ENCODE data around the gene PCSK1. TPM values are rescaled to one million over a fixed set of nuclear protein-coding genes. Genes with fewer than 3 reads are reported as not detected.

Gene PCSK1
- total RNA-seq, 1 donor from 2014 or later: not detected

GRCh38 chr5:96388176-96388575 is 44.9 kb downstream of the PCSK1 start:
- no peak for DNase-seq (ENCODE audit: extremely low spot score, unreplicated experiment)
- no peak overlapping the region for H3K27ac Mint-ChIP-seq (ENCODE audit: unreplicated experiment)
- peaks cover 24% of the 10 kb centered on the region for H3K4me1 Mint-ChIP-seq (ENCODE audit: unreplicated experiment)
- H3K9me3 Mint-ChIP-seq (ENCODE audit: unreplicated experiment): no peaks in the 10 kb centered on the region
- no peak overlapping the region for H3K4me3 Mint-ChIP-seq (ENCODE audit: unreplicated experiment)
- no peak for TF ChIP-seq CTCF (IDR thresholded peaks at IDR 0.05)
- peaks cover 33% of the 10 kb centered on the region for H3K27me3 Mint-ChIP-seq (ENCODE audit: unreplicated experiment)
- H3K36me3 Mint-ChIP-seq (ENCODE audit: unreplicated experiment): no peaks in the 10 kb centered on the region

GRCh38 chr5:96387616-96388015 is 45.4 kb downstream of the PCSK1 start:
- Mint-ChIP-seq H3K4me1 (ENCODE audit: unreplicated experiment) (peaks cover 24% of the 10 kb centered on the region), H3K36me3 (ENCODE audit: unreplicated experiment) (no peaks in the 10 kb centered on the region), H3K27ac (ENCODE audit: unreplicated experiment) (no peak overlapping the region), H3K9me3 (ENCODE audit: unreplicated experiment) (no peaks in the 10 kb centered on the region), H3K27me3 (ENCODE audit: unreplicated experiment) (peaks cover 29% of the 10 kb centered on the region), H3K4me3 (ENCODE audit: unreplicated experiment) (no peak overlapping the region)
- DNase-seq (ENCODE audit: extremely low spot score, unreplicated experiment): no peak
- no peak for TF ChIP-seq CTCF (IDR thresholded peaks at IDR 0.05)

- Mint-ChIP-seq H3K36me3 (ENCODE audit: unreplicated experiment) (no peaks in the 10 kb centered on the region), H3K4me3 (ENCODE audit: unreplicated experiment) (no peak overlapping the region), H3K9me3 (ENCODE audit: unreplicated experiment) (no peaks in the 10 kb centered on the region), H3K4me1 (ENCODE audit: unreplicated experiment) (peaks cover 20% of the 10 kb centered on the region), H3K27me3 (ENCODE audit: unreplicated experiment) (peaks cover 21% of the 10 kb centered on the region), H3K27ac (ENCODE audit: unreplicated experiment) (no peak overlapping the region)
- no peak for DNase-seq (ENCODE audit: extremely low spot score, unreplicated experiment)
- no peak for TF ChIP-seq CTCF (IDR thresholded peaks at IDR 0.05)
Measured at GRCh38 chr5:96385538-96385937, 47.5 kb downstream of the PCSK1 start.

- no peaks in the 10 kb centered on the region for H3K9me3 Mint-ChIP-seq (ENCODE audit: unreplicated experiment)
- TF ChIP-seq CTCF (IDR thresholded peaks at IDR 0.05): no peak
- peaks cover 12% of the 10 kb centered on the region for H3K27me3 Mint-ChIP-seq (ENCODE audit: unreplicated experiment)
- H3K36me3 Mint-ChIP-seq (ENCODE audit: unreplicated experiment): no peaks in the 10 kb centered on the region
- peak overlapping the region; percentile 19 for H3K27ac Mint-ChIP-seq (ENCODE audit: unreplicated experiment)
- no peak overlapping the region for H3K4me3 Mint-ChIP-seq (ENCODE audit: unreplicated experiment)
- DNase-seq (ENCODE audit: extremely low spot score, unreplicated experiment): no peak
- H3K4me1 Mint-ChIP-seq (ENCODE audit: unreplicated experiment): peaks cover 20% of the 10 kb centered on the region
Measured at GRCh38 chr5:96384353-96384752, 48.7 kb downstream of the PCSK1 start.

GRCh38 chr5:96381526-96381925 is 51.5 kb downstream of the PCSK1 start:
- Mint-ChIP-seq H3K4me3 (ENCODE audit: unreplicated experiment) (no peak overlapping the region), H3K36me3 (ENCODE audit: unreplicated experiment) (no peaks in the 10 kb centered on the region), H3K27ac (ENCODE audit: unreplicated experiment) (no peak overlapping the region), H3K4me1 (ENCODE audit: unreplicated experiment) (peaks cover 10% of the 10 kb centered on the region), H3K9me3 (ENCODE audit: unreplicated experiment) (no peaks in the 10 kb centered on the region), H3K27me3 (ENCODE audit: unreplicated experiment) (peaks cover 8% of the 10 kb centered on the region)
- DNase-seq (ENCODE audit: extremely low spot score, unreplicated experiment): no peak
- no peak for TF ChIP-seq CTCF (IDR thresholded peaks at IDR 0.05)

All from osteocyte (in vitro differentiated cells).